Bronchial smooth muscle cell (primary cell): ENCODE measurements around the gene PPFIA4. TPM values are rescaled to one million over a fixed set of nuclear protein-coding genes. Genes with fewer than 3 reads are reported as not detected.

Experiments
- total RNA-seq: library from RNA; depleted of rRNA; stranded (reverse); fragments of >200 nt; gene quantifications from 2 replicates; pipeline ENCODE4 v1.2.1, GENCODE V29; 2014

Gene PPFIA4
- 5.5 and 9.4 TPM in 2 replicates for total RNA-seq

GRCh38 chr1:203026031-203026665 lies at the start of gene PPFIA4:
PPFIA4 (plus strand) TSS chr1:203026491; CDS start chr1:203039009, 12,518 bp downstream.

GRCh38 chr1:203006948-203007871 lies 19.1 kb upstream of the PPFIA4 start, which contains the start of gene TMEM183A:
TMEM183A (plus strand) TSS chr1:203007374; CDS start chr1:203007466, 92 bp downstream.

GRCh38 chr1:203085528-203086406 lies 59.5 kb downstream of the PPFIA4 start, which contains the start of gene MYOG:
MYOG (minus strand) TSS chr1:203086012; CDS start chr1:203085961, 51 bp downstream.

GRCh38 chr1:203127666-203128430 lies 101.6 kb downstream of the PPFIA4 start, which contains the start of gene ADORA1:
ADORA1 (plus strand) TSS chr1:203127726; CDS start chr1:203128842, 1,116 bp downstream.

Other genes starting within 250 kb of the PPFIA4 start
- gene KDM5B, start 218.1 kb upstream of the PPFIA4 start, total RNA-seq: 59.7 and 66.2 TPM in 2 replicates
- gene PCAT6, start 215.5 kb upstream of the PPFIA4 start, total RNA-seq: 0.16 TPM in 1 of 2 replicates, not detected in the other
- 3.6 and 4.7 TPM in 2 replicates for gene RABIF, start 137.3 kb upstream of the PPFIA4 start, total RNA-seq
- gene KLHL12, start 99.3 kb upstream of the PPFIA4 start, total RNA-seq: 32.9 and 34.8 TPM in 2 replicates
- 59.9 and 93.7 TPM in 2 replicates for gene ADIPOR1, start 68.2 kb upstream of the PPFIA4 start, total RNA-seq
- gene CYB5R1, start 59.2 kb upstream of the PPFIA4 start, total RNA-seq: 38.1 and 43.5 TPM in 2 replicates
- 68.1 and 86.4 TPM in 2 replicates for gene TMEM183A, start 19.1 kb upstream of the PPFIA4 start, total RNA-seq
- gene MYOG, start 59.5 kb downstream of the PPFIA4 start, total RNA-seq: 0.09 TPM in 1 of 2 replicates, not detected in the other
- gene ADORA1, start 101.2 kb downstream of the PPFIA4 start, total RNA-seq: 3.2 and 24.5 TPM in 2 replicates
- 0.16 and 0.26 TPM in 2 replicates for gene MYBPH, start 149.3 kb downstream of the PPFIA4 start, total RNA-seq
- gene CHI3L1, start 160.2 kb downstream of the PPFIA4 start, total RNA-seq: 1.1 and 4.4 TPM in 2 replicates
- not detected in 2 replicates for gene CHIT1, start 203.2 kb downstream of the PPFIA4 start, total RNA-seq